Cerebellar nuclear complex (tissue), 1 donor: ENCODE results near the gene AIFM2.
A peak's percentile ranks its signal among the peaks of the same experiment; 100 is the strongest.

Experiments used
- DNase-seq, 2 experiments: peaks; one replicate each; lab custom pipeline; 2025; lab: John Stamatoyannopoulos, UW

Gene AIFM2

GRCh38 chr10:70146489-70147258 lies 14.0 kb upstream of the AIFM2 start, which contains the start of gene TYSND1:
TYSND1 (minus strand) TSS chr10:70146700; CDS start chr10:70146586, 114 bp downstream.
- peak; percentile 78 to 97 for DNase-seq

- no peak for DNase-seq
Measured at GRCh38 chr10:70145666-70146488, 13.3 kb upstream of the AIFM2 start.

- DNase-seq, result no peak
Measured at GRCh38 chr10:70145166-70145665, 12.6 kb upstream of the AIFM2 start.

- no peak for DNase-seq
Measured at GRCh38 chr10:70144372-70145110, 11.9 kb upstream of the AIFM2 start.

GRCh38 chr10:70142555-70142954 lies 9.9 kb upstream of the AIFM2 start:
- no peak for DNase-seq

- DNase-seq, result no peak
Measured at GRCh38 chr10:70140297-70140696, 7.7 kb upstream of the AIFM2 start.

- no peak for DNase-seq
Measured at GRCh38 chr10:70139997-70140250, 7.3 kb upstream of the AIFM2 start.

- no peak for DNase-seq
Measured at GRCh38 chr10:70139151-70139996, 6.7 kb upstream of the AIFM2 start.

- DNase-seq, result peak in 1 of 2 experiments; percentile 1
Measured at GRCh38 chr10:70137927-70138883, 5.6 kb upstream of the AIFM2 start.

GRCh38 chr10:70137135-70137534 lies 4.5 kb upstream of the AIFM2 start:
- no peak for DNase-seq

GRCh38 chr10:70135684-70136083 lies 3.1 kb upstream of the AIFM2 start:
- DNase-seq, result no peak

GRCh38 chr10:70135046-70135445 lies 2.4 kb upstream of the AIFM2 start:
- no peak for DNase-seq

GRCh38 chr10:70131560-70131937 lies 1.1 kb downstream of the AIFM2 start:
- no peak for DNase-seq

GRCh38 chr10:70130878-70131559 lies 1.6 kb downstream of the AIFM2 start:
- DNase-seq, result no peak

- DNase-seq, result no peak
Measured at GRCh38 chr10:70126700-70127395, 5.8 kb downstream of the AIFM2 start.

GRCh38 chr10:70125918-70126552 lies 6.6 kb downstream of the AIFM2 start:
- DNase-seq, result no peak

- DNase-seq, result no peak
Measured at GRCh38 chr10:70124918-70125317, 7.7 kb downstream of the AIFM2 start.

GRCh38 chr10:70124415-70124814 lies 8.2 kb downstream of the AIFM2 start:
- no peak for DNase-seq

- no peak for DNase-seq
Measured at GRCh38 chr10:70123817-70124216, 8.8 kb downstream of the AIFM2 start.
